Mesothelial cell of epicardium (in vitro differentiated cells): ENCODE data around the gene FLAD1. TPM values are rescaled to one million over a fixed set of nuclear protein-coding genes. Genes with fewer than 3 reads are reported as not detected.

Experiments
- DNase-seq, 2 experiments: peaks; one replicate each; pipeline ENCODE4 v3.0.0; 2021; ENCODE audit warnings: low spot score in 2 of 2; ENCODE audit not compliant: unreplicated experiment in 2 of 2
- H3K27ac Mint-ChIP-seq: 2 replicates; pipeline ENCODE4 v1.8.0; 2021; ENCODE audit warnings: mixed read lengths
- H3K27me3 Mint-ChIP-seq: 2 replicates; pipeline ENCODE4 v1.8.0; 2021; ENCODE audit warnings: low read depth, mixed read lengths
- H3K36me3 Mint-ChIP-seq: 2 replicates; pipeline ENCODE4 v1.8.0; 2021; ENCODE audit warnings: mixed read lengths
- H3K4me1 Mint-ChIP-seq: 2 replicates; pipeline ENCODE4 v1.8.0; 2021; ENCODE audit warnings: mixed read lengths
- H3K4me3 Mint-ChIP-seq: 2 replicates; pipeline ENCODE4 v1.8.0; 2021; ENCODE audit warnings: mild to moderate bottlenecking, moderate library complexity, mixed read lengths
- H3K9me3 Mint-ChIP-seq: 2 replicates; pipeline ENCODE4 v1.8.0; 2021; ENCODE audit warnings: mixed read lengths
- total RNA-seq: library from RNA; stranded (reverse); gene quantifications from 3 replicates; pipeline ENCODE4 v1.2.1, GENCODE V29; 2021
- TF ChIP-seq, protein P1 (sequence below): fragments of 200-600 bp; sonication (generic); IDR thresholded peaks from one replicate; pipeline ENCODE4 v1.5.0; 2021; ENCODE audit warnings: antibody characterized with exemption; ENCODE audit not compliant: unreplicated experiment

Gene FLAD1
- total RNA-seq, 1 donor from 2014 or later, result 48.3 TPM

DNA sequence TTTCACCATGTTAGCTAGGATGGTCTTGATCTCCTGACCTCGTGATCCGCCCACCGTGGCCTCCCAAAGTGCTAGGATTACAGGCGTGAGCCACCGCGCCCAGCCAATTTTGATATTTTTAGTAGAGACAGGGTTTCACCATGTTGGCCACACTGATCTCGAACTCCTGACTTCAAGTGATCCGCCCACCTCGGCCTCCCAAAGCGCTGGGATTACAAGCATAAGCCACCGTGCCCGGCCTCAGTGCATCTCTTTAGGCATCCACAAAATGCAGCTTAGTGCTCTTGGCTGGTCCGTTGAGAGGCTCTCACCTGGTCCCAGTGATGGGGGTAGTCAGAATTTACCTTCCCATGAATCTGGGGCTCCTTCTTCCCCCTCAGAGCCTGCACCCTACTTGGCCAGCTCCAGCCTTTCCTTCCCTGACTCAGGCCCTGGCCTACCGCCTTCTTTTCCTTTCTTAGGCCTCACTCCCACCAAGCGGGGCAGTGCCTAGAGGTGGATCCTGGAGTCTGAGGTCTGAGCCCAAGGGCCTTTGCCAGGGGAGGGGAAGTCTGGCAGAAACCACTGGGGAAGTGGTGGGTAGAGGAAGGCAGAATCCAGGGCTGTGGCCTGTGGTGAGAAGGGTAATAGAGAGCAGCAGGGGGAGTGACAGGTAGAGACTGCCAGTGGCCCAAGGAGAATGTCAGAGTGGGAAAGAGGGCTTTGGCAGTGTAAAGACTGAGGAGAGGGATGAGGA lies 14.0 kb downstream of the FLAD1 start:
- no peak for DNase-seq
- Mint-ChIP-seq H3K9me3 (no peaks in the 10 kb centered on the region), H3K27ac (no peak overlapping the region), H3K27me3 (no peaks in the 10 kb centered on the region), H3K4me3 (no peak overlapping the region), H3K4me1 (peaks cover 17% of the 10 kb centered on the region), H3K36me3 (no peaks in the 10 kb centered on the region)
- TF ChIP-seq, protein P1, sequence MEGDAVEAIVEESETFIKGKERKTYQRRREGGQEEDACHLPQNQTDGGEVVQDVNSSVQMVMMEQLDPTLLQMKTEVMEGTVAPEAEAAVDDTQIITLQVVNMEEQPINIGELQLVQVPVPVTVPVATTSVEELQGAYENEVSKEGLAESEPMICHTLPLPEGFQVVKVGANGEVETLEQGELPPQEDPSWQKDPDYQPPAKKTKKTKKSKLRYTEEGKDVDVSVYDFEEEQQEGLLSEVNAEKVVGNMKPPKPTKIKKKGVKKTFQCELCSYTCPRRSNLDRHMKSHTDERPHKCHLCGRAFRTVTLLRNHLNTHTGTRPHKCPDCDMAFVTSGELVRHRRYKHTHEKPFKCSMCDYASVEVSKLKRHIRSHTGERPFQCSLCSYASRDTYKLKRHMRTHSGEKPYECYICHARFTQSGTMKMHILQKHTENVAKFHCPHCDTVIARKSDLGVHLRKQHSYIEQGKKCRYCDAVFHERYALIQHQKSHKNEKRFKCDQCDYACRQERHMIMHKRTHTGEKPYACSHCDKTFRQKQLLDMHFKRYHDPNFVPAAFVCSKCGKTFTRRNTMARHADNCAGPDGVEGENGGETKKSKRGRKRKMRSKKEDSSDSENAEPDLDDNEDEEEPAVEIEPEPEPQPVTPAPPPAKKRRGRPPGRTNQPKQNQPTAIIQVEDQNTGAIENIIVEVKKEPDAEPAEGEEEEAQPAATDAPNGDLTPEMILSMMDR, result no peak

DNA sequence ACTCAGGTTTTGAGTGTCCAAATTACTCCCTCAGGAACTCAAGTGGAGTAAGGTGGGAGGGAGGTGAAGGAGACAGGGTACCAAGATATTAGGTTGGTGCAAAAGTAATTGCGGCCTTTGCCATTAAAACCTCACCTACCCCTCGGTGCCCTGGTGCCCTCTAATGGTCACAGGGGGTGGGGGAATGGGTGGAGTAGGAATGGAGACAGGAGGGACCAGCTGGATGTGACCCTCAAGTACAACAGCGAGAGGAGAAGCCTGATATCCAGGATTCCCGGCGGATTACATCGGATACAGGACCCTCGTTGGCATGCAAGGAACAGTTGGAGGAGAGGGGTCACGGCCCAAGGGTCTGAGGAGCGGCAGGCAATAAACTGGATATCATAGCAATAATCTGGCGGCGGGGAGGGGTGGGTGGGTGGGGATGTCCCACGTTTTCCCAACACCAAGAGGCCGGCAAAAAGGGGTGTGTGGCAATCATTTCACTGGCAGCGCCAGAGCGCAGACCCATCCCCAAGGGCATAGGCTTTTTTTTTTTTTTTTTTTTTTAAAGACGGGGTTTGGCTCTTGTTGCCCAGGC lies 15.1 kb downstream of the FLAD1 start:
- no peaks in the 10 kb centered on the region for H3K9me3 Mint-ChIP-seq
- no peak overlapping the region for H3K27ac Mint-ChIP-seq
- DNase-seq, result no peak

DNA sequence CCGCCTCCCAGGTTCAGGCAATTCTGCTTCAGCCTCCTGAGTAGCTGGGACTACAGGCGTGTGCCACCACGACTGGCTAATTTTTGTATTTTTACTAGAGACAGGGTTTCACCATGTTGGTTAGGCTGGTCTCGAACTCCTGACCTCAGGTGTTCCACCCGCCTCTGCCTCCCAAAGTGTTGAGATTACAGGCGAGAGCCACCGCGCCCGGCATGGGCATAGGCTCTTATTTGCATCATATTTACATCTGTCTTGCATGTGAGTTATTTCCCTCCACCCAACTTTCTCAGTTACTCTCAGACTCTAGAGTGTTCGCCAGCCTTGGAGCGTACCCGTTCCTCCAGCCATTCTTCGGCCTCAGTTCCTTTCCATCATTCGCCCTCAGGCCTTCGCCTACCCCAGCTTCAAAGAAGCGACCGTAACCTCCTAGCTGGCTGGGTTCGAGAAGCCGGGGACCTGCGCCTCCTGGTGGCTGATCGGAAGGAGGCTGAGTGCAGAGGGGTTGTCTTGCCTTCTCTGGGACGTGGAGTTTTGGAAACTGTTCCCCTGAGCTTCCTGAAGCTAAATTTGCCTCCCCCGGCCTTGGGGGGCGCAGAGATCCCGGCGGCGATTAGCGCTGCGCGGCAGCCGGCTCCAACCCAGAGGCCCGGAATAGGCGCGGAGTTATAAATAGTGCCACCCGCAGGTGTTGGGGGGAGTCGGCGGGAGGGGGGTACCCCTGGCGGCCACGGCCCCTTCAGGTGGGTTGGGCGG lies 15.8 kb downstream of the FLAD1 start:
- Mint-ChIP-seq H3K9me3 (no peaks in the 10 kb centered on the region), H3K27ac (peak overlapping the region; percentile 91), H3K4me1 (peaks cover 22% of the 10 kb centered on the region), H3K4me3 (peak overlapping the region; percentile 68), H3K36me3 (no peaks in the 10 kb centered on the region), H3K27me3 (no peaks in the 10 kb centered on the region)
- TF ChIP-seq, protein P1, result peak; percentile 81
- peak in 1 of 2 experiments; percentile 82 for DNase-seq

More for the DNA sequence above, 15.1 kb downstream of the FLAD1 start:
- H3K27me3 Mint-ChIP-seq, result no peaks in the 10 kb centered on the region
- no peaks in the 10 kb centered on the region for H3K36me3 Mint-ChIP-seq
- H3K4me3 Mint-ChIP-seq, result peak overlapping the region; percentile 26
- peaks cover 17% of the 10 kb centered on the region for H3K4me1 Mint-ChIP-seq
- TF ChIP-seq, protein P1, result no peak

DNA sequence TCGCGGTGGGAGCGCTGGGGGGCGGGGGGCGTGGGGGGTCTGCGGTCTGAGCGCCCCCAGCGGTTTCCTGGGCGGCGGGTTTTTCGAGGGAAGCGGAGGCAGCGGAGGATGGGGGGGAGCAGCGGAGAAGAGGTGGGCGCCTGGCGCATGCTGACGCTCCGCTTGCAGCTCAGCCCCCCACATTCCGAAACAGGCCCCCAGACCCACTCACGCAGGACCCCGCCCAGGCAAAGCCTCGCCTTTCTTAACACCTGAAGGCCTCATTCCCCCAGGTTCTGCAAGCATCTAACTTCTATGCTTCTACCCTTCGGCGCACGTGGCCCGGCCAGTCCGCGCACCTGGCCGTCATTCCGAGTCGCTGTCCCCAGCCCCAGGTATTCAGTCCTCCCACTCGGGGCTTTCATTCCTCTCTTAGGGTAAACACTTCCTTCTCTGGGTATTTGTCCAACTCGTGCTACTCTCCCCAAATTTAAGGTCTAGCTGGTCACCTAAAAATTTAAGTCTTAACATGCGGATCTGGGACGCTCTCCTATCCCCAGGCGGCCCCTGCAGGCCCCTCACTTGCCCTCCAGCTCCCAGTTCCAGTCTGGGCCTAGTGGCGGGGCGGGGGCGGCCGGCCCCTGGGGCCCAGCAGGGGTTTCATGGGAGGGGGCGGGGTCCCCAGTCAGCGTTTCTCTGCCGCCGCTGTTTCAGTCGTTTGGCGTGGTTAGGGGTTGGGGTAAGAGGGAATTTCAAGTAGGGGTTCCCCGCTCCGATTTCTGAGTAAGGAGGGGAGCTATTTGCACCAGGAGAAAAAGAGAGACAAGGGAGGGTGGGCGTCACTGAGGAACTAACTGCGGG lies 16.6 kb downstream of the FLAD1 start:
- H3K27me3 Mint-ChIP-seq, result no peaks in the 10 kb centered on the region
- H3K9me3 Mint-ChIP-seq, result no peaks in the 10 kb centered on the region
- peak overlapping the region; percentile 99 for H3K27ac Mint-ChIP-seq
- peaks cover 29% of the 10 kb centered on the region for H3K4me1 Mint-ChIP-seq
- peak overlapping the region; percentile 90 for H3K4me3 Mint-ChIP-seq
- TF ChIP-seq, protein P1, result no peak
- H3K36me3 Mint-ChIP-seq, result no peaks in the 10 kb centered on the region
- peak in 1 of 2 experiments; percentile 65 for DNase-seq

DNA sequence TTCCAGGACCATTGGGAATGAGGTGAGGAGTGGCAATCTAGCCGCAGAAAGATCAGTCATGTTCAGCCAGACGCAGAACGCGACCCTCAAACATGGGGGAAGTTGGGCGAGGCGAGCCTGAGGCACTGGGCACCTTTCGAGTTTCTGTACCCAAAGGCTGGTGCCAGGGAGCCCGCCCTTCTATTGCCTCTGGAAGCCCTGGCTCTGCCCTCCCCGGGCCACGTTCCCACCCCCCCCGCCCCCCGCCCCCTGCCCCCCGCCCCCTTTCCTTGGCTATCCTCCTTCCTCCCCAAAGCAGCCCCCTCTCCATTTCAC lies 17.2 kb downstream of the FLAD1 start:
- TF ChIP-seq, protein P1, result no peak
- Mint-ChIP-seq H3K36me3 (no peaks in the 10 kb centered on the region), H3K27ac (peak overlapping the region; percentile 99), H3K4me3 (peak overlapping the region; percentile 90), H3K27me3 (no peaks in the 10 kb centered on the region), H3K9me3 (no peaks in the 10 kb centered on the region), H3K4me1 (peaks cover 29% of the 10 kb centered on the region)
- DNase-seq, result peak in 1 of 2 experiments; percentile 59
